ENCODE data around the gene REXO5. TPM values are rescaled to one million over a fixed set of nuclear protein-coding genes. Genes with fewer than 3 reads are reported as not detected.

The REXO5 gene
- total RNA-seq, 1 donor from 2014 or later = 7.2 TPM

Other genes starting within 250 kb of the REXO5 start
- gene ACSM2B, start 230.2 kb upstream of the REXO5 start, total RNA-seq = not detected in 2 replicates
- not detected in 2 replicates for gene ACSM1, start 108.8 kb upstream of the REXO5 start, total RNA-seq
- 41.0 and 50.5 TPM in 2 replicates for gene THUMPD1, start 64.7 kb upstream of the REXO5 start, total RNA-seq
- not detected in 2 replicates for gene ACSM3, start 42.5 kb upstream of the REXO5 start, total RNA-seq
- 20.1 and 27.1 TPM in 2 replicates for gene ERI2, start 55 bp upstream of the REXO5 start, total RNA-seq
- gene DCUN1D3, start 93.8 kb downstream of the REXO5 start, total RNA-seq = 18.8 TPM in 2 replicates
- 54.9 and 77.8 TPM in 2 replicates for gene LYRM1, start 94.2 kb downstream of the REXO5 start, total RNA-seq

Measured in myocyte (in vitro differentiated cells).